AG04449 (cell line): ENCODE results near the gene FGD2.
"Not testable (repeated sequence)": the region's sequence is repeated elsewhere in the genome, so short reads cannot be mapped to it uniquely, and the experiment has no call there.

Source experiments
- CTCF ChIA-PET: fragments of 350-600 bp; formaldehyde crosslinking; extraction: SDS; loops from one replicate; lab custom pipeline; 2021; ENCODE audit warnings: antibody characterized with exemption; lab: Yijun Ruan, JAX
- POLR2A ChIA-PET: fragments of 400-600, 350-600 bp; formaldehyde crosslinking; extraction: SDS; loops from one replicate; lab custom pipeline; 2020; ENCODE audit warnings: antibody characterized with exemption, inconsistent platforms; lab: Yijun Ruan, JAX
- DNase-seq: peaks from one replicate; pipeline ENCODE4 v3.0.0-alpha.2; 2010; ENCODE audit warnings: low read depth, low spot score
- H3K4me3 ChIP-seq: 2 replicates; pipeline ENCODE4 v1.5.1; 2011; ENCODE audit warnings: low read depth, mild to moderate bottlenecking, control low read depth, low read length
- TF ChIP-seq, protein P1 (sequence below): IDR thresholded peaks from one replicate; pipeline ENCODE4 v1.5.1; 2011; ENCODE audit warnings: mild to moderate bottlenecking, moderate library complexity, low read length, control low read depth, inconsistent platforms; ENCODE audit not compliant: insufficient read depth; ENCODE audit errors: missing control alignments

FGD2 gene

DNA sequence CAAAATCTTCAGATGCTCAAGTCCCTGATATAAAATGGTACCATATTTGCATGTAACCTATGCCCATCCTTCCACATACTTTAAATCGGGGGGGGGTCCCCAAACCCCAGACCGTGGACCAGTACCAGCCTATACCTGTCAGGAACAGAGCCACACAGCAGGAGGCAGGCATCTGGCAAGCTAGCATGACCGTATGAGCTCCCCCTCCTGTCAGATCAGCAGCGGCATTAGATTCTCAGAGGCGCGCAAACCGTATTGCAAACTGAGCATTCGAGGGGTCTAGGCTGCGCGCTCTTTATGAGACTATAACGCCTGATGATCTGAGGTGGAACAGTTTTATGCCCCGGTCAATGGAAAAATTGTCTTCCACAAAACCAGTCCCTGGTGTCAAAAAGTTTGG, 30.7 kb downstream of the FGD2 start:
- DNase-seq, result no peak
- ChIA-PET CTCF (interaction anchor here (1.5 to 27.6 kb wide), 6 partner anchors 7 to 172 kb away, joined by 3 to 1706 read pairs (median 30); no protein-coding TSS in a partner anchor), POLR2A (no interaction called here)
- TF ChIP-seq, protein P1, sequence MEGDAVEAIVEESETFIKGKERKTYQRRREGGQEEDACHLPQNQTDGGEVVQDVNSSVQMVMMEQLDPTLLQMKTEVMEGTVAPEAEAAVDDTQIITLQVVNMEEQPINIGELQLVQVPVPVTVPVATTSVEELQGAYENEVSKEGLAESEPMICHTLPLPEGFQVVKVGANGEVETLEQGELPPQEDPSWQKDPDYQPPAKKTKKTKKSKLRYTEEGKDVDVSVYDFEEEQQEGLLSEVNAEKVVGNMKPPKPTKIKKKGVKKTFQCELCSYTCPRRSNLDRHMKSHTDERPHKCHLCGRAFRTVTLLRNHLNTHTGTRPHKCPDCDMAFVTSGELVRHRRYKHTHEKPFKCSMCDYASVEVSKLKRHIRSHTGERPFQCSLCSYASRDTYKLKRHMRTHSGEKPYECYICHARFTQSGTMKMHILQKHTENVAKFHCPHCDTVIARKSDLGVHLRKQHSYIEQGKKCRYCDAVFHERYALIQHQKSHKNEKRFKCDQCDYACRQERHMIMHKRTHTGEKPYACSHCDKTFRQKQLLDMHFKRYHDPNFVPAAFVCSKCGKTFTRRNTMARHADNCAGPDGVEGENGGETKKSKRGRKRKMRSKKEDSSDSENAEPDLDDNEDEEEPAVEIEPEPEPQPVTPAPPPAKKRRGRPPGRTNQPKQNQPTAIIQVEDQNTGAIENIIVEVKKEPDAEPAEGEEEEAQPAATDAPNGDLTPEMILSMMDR, result no peak
- no peak overlapping the region for H3K4me3 ChIP-seq

DNA sequence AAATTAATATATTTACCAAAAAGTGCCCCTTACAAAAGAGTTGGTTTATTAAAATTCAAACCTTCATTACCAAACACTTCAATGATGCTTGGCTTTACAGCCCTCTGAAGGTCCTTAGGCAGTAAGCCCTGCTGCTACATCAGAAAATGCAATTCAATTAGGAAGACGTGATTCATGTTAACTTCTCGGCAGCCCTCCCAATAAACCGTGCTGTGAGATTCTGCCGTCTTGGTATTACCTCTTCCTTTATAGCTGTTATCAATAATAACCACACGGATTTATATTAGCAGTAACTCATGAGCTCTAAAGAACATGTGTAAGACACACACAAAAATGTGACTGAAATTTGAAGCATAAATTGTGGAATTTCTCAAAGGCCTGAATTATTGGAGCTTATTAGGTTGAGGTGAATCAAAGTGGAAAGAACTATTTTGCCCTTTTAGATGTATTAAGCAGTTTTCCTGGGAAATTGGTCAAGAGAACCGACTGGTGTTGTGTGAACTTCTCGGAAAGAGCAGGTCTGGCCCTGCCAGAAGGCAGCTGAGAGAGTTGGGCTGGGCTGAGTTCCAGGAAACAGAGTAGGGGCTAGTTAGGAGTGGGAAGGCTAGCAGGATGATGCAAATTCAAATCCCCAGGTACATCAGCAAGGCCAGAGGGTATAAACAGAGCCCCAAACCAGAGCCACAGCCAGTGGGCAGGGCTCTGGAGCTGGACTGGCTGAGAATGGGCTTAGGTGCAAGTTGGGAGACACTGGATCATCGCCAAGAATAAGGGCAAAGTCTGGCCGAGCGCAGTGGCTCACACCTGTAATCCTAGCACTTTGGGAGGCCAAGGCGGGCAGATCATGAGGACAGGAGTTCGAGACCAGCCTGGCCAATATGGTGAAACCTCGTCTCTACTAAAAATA, 33.1 kb downstream of the FGD2 start:
- TF ChIP-seq, protein P1, result no peak

DNA sequence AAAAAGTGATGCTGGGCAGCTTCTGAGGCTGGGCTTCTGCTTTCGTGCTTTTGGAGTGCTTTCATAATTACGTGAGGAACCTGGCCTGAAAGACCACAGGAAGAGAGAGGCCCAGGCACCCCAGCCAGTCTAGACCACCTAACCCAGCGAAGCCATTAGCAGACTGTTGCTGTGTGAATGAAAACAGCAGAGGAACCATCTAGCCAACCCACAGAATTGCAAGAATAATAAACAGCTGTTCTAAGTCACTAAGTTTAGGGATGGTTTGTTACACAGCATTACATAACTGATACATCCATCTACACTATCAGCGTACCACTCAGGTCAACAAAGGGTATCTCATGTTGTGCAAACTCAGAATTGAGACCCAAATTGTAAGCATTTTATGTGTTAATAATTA, 34.5 kb downstream of the FGD2 start:
- ChIA-PET CTCF (interaction anchor here (1.1 to 4.9 kb wide), 6 partner anchors 9 to 132 kb away, joined by 3 to 37 read pairs (median 10); partner anchors contain the start of gene PIM1), POLR2A (no interaction called here)
- TF ChIP-seq, protein P1, result no peak
- no peak for DNase-seq
- no peak overlapping the region for H3K4me3 ChIP-seq

More for the DNA sequence above, 33.1 kb downstream of the FGD2 start:
- no peak for DNase-seq
- CTCF ChIA-PET, result interaction anchor here (0.8 to 12.4 kb wide), 10 partner anchors 9 to 273 kb away, joined by 3 to 182 read pairs (median 6); partner anchors contain the start of gene PIM1
- POLR2A ChIA-PET, result no interaction called here
- H3K4me3 ChIP-seq, result no peak overlapping the region

DNA sequence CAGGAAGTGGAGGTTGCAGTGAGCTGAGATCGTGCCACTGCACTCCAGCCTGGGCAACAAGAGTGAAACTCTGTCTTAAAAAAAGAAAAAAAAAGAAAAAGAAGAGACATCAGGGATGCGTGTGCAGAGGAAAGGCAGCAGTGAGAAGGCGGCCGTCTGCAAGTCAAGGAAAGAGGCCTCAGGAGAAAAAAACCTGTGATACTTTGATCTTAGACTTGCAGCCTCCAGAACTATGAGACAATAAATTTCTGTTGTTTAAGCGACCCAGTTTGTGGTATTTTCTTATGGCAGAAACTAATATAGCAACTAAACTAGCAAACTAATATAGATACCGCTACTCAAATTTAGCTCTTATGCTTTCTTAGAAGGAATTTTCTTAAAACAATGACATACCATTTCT, 36.1 kb downstream of the FGD2 start:
- ChIA-PET CTCF (interaction anchor here (1.2 to 3.4 kb wide), 3 partner anchors 9 to 168 kb away, joined by 6 to 28 read pairs (median 15); no protein-coding TSS in a partner anchor), POLR2A (no interaction called here)
- TF ChIP-seq, protein P1, result no peak
- no peak for DNase-seq
- H3K4me3 ChIP-seq, result no peak overlapping the region

DNA sequence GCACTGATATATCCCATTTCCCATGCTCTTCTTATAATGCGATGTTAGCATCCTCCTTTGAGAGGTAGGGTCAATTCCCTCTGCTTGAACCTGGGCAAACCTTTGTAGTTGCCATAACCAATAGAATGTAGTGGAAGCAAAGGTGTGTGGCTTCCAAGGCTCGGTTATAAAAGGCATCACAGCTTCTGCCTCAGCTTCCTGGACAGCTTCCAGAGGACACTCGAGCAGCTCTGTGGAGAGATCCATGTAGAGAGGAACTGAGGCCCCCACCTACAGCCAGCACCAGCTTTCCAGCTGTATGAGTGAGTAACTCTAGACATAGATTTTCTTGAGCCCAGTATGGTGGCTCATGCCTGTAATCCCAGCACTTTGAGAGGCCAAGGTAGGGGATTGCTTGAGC, 36.7 kb downstream of the FGD2 start:
- no peak overlapping the region for H3K4me3 ChIP-seq
- no peak for DNase-seq
- POLR2A ChIA-PET, result no interaction called here
- CTCF ChIA-PET, result interaction anchor here (0.9 to 3.4 kb wide), 5 partner anchors 8 to 167 kb away, joined by 3 to 28 read pairs (median 6); no protein-coding TSS in a partner anchor
- TF ChIP-seq, protein P1, result no peak

DNA sequence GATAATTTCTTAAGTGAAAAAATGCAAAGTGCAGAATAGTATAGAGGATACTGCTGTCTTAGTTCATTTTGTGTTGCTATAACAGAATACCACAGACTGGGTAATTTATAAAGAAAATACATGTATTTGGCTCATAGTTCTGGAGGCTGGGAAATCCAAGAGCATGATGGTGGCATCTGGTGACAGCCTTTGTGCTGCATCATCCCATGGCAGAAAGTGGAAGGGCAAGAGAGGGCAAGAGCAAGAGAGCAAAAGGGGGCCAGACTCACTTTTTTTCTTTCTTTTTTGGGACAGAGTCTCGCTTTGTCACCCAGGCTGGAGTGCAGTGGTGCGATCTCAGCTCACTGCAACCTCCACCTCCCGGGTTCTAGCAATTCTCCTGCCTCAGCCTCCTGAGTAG, 37.6 kb downstream of the FGD2 start:
- DNase-seq, H3K4me3 ChIP-seq, POLR2A ChIA-PET: not testable (repeated sequence)
- CTCF ChIA-PET, result interaction anchor here (1.2 to 3.4 kb wide), 3 partner anchors 21 to 166 kb away, joined by 5 to 28 read pairs (median 6); no protein-coding TSS in a partner anchor
